Activated CD8-positive, alpha-beta memory T cell treated with anti-CD3 and anti-CD28 coated beads, Interleukin-2, amount 50 U/mL, for 24 hours (primary cell): ENCODE measurements around the gene LIX1L.
"Not testable (repeated sequence)": the region's sequence is repeated elsewhere in the genome, so short reads cannot be mapped to it uniquely, and the experiment has no call there.

Experiments used
- DNase-seq: peaks from one replicate; pipeline ENCODE4 v3.0.0-alpha.2; 2020; ENCODE audit errors: extremely low read depth

LIX1L gene

DNA sequence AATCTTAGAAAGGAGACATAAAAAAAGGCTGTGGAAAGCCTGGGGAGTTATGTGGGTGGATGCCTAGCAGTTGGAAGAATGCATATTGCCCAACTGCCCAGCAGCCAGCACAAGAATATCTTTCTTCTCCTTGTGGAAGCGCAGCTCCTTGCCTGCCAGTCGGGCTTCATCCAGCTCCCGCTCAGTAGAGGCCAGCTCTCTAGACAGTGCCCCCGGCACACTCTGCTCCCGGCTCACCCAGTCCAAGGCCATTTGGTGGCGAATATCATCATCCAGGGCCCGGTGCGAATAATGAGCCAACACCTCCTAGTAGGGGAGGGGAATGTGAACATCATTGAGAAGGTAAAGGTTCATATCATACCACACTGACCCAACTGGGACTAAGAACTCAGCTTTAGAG, 21.6 kb downstream of the LIX1L start:
- no peak for DNase-seq

DNA sequence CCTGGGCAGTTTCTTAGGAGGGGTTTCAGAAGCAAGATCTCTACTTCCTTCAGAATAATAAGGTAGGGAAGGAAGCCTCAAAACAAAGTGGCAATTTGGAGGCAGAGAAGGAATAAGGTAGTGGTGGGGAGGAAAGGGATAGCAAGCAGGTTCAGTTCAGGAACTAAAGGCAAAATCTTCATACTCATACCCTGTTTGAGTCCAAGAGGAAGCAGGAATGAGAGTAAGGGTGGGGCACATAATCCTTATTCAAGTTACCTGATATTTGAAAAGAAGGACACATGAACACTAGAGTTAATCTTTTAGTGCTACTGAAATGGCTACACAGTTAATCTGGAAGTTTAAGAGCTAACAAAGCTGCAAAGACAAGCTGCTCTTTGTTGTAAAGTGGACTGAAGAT, 22.1 kb downstream of the LIX1L start:
- no peak for DNase-seq

GRCh38 chr1:145932522-145933009, 25.3 kb downstream of the LIX1L start:
- not testable (repeated sequence) for DNase-seq

DNA sequence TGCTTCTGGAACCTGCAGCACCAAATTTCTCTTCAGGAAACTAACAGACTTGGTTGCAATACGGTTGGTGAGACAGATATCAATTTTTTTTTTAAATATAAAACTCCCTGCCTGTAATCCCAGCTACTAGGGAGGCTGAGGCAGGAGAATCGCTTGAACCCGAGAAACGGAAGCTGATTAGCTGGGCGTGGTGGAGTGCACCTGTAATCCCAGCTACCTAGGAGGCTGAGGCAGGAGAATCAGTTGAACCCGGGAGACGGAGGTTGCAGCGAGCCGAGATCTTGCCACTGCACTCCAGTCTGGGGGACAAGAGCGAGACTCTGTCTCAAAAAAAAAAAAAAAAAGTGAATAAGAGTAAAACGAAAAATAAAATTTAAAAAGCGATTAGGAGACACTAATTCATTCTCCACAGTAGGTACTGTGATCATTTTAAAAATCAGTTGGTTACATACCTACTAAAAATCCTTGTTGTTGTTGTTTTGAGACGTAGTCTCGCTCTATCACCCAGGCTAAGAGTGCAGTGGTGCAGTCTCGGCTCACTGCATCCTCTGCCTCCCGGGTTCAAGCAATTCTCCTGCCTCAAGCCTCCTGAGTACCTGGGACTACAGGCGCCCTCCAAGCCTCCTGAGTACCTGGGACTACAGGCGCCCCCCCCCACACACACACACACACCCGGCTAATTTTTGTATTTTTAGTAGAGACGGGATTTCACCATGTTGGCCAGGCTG, 29.7 kb downstream of the LIX1L start:
- no peak for DNase-seq

- peak; percentile 91 for DNase-seq
Measured at GRCh38 chr1:145927063-145927886, 30.5 kb downstream of the LIX1L start, which contains the start of gene RBM8A. Gene RBM8A (minus strand): TSS chr1:145927484. CDS start chr1:145927426, 58 bp downstream.

- no peak for DNase-seq
Measured at GRCh38 chr1:145926686-145927062, 31.1 kb downstream of the LIX1L start.

DNA sequence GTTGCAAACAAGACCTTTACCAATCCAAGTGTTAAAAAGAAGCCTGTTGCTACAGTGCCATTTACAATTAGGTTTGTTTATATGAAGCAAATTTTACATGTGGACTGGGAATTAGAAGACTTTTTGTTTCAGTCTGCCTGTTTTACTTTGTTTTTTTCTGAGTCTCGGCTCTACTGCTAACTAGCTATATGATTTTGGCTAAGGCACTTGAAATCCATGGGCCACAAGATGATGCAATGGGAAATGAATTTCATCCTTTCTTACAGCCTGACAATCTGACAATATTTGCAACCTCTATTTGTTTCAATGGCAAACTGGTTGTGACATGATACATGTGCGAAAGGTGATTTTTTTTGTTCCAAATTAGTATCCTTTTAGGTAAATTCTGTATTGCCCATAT, 35.6 kb downstream of the LIX1L start:
- DNase-seq, result no peak

GRCh38 chr1:145920297-145920696, 37.5 kb downstream of the LIX1L start:
- not testable (repeated sequence) for DNase-seq

GRCh38 chr1:145918992-145919939, 38.6 kb downstream of the LIX1L start:
- DNase-seq, result no peak

DNA sequence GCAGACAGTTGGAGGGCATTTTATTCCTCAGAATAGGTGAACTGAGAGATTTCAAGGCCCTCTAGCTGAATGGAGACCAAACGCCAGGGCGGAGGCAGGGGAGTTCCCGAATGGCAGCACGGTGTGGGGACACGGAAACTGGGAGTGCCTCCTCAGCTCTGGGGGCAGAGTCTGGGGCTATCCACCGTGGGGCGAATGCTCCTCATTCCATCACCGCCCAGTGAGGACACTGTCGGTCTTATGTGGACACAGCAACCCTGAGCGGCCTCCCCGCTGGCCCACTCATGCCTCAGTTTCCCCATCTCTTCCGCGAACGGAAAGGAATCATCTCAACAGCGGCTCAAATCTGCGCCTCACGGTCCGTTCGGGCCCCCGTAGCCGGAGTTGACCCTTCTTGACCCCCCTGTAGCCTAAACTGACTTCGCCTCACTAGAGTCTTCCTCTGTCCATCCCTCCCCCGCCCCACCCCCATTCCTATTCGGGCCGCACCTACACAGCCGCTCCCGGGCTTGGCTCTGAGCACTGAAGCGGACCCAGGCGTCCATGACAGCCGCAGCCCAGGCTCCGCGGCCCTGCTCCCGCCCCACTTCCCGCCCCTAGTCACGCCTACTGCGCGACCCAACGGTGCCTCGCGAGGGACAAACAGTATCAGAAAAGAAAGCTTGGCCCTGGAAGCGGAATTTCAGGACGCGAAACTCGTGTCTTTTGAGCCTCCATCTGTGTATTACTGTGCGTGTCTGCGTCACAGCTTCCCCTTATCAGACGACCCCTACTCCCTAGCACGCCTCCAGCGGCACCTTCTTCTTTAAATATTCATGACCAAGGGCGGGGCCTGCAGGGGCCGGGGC, 39.4 kb downstream of the LIX1L start, which contains the start of gene PEX11B:
Gene PEX11B, minus strand, starts transcription at position 574 of the 848 bp plus-strand sequence. Its CDS starts 29 bp downstream, at position 545.
- peak; percentile 89 for DNase-seq

- DNase-seq, result no peak
Measured at GRCh38 chr1:145917595-145917994, 40.2 kb downstream of the LIX1L start.

DNA sequence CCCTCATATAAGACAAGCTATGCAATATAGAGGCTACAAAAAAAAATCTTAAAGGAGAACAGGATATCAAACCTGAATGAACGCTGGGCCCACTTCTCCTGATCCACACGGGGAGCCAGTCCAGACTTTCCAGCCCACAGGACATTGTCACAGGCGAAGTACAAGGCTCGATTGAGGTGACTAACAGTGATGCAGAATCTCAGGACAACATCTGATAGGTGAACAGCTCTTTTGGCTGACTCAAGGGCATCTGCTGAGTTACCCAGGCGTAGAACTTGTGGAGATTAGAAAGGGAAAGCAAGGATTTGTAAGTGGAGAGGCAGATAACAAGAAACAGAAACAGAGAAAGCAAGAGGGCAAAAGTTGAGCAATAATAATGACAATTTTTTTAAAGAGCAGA, 41.1 kb downstream of the LIX1L start:
- DNase-seq, result no peak

- DNase-seq, result no peak
Measured at GRCh38 chr1:145912128-145912641, 45.6 kb downstream of the LIX1L start.

GRCh38 chr1:145908653-145909052, 49.2 kb downstream of the LIX1L start:
- DNase-seq, result no peak

DNA sequence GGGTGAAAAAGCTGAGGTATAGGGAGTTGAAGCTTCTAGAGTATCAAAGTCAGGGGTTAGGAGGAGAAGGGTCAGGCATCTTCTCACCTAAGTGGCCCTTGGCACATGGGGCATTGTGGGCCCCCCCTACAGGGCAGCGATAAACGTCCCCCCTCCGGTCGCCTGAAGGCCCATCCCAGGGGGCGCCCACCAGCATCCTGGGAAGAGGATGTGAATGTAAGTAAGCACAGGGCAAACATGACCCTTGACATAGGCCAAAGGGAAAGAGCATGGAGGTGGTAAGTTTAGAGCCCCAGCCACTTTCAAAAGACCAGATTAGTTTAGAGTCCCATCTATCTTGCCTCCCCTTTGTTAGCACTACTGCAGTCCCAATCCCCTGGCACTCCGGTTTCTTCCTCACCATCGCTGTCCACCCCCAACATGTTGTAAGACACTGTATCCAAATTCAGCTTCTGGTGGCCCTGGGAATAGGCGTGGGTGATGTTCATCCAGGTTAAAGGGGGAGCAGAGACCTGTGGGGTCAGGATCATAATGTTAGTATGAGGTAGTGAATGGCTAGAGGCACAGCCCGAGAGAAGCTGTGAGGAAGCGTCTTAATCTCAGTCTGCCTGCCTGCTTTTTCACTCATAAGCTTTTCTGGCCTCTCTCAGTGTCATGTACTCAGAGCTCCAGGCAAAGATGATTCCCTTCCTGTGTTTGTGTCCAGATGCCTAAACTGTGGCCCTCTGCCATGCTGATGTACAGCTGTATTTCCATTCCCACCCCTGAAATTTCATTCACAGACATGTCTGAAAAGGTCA, 50.7 kb downstream of the LIX1L start:
- DNase-seq, result no peak

- DNase-seq, result no peak
Measured at GRCh38 chr1:145901312-145902021, 56.4 kb downstream of the LIX1L start.

GRCh38 chr1:145898756-145899155, 59.1 kb downstream of the LIX1L start:
- DNase-seq, result no peak

DNA sequence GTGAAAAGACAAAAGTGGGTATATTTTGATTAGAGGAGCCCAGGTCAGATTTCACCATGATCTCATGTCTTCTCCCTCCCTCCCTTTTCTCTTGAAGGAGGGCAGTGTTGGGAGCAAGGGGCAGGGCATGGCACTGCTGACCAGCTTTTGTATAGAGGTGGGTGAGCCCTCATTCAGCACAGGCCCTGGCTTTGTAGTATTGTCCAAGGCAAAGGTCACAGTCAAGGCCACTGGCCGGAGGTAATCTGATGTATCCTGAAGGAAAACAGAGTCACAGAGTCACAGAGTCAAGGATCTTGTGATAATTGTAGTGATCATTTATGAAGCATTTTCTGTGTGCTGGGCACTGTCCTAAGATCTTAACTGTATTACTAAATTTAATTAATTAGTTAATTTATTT, 59.8 kb downstream of the LIX1L start:
- no peak for DNase-seq

DNA sequence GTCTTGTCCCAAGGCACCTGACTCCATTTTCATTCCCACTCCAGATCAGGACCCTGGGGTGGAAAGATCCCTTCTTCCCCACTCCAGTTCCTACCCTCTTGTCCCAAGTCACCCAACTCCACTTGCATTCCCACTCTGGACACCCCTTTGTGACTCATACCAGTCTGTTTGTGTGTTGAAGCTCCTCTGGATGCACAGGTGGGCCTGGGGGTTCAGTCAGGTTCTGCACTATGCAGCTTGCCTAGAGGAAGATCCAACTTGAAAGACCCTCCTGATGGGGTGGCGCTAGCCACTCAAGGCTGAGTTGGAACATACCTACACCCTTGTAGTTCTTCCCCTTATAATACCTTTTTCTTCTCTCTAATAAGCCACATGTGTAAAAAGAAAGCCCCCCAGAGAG, 62.3 kb downstream of the LIX1L start:
- no peak for DNase-seq
